ENCODE data around the gene SMAD6. TPM values are rescaled to one million over a fixed set of nuclear protein-coding genes. Genes with fewer than 3 reads are reported as not detected.

Gene SMAD6
- total and polyA plus RNA-seq, 7 experiments from 2014 or later, result 0.27 to 0.76 (median 0.40) TPM; not detected in 2

DNA sequence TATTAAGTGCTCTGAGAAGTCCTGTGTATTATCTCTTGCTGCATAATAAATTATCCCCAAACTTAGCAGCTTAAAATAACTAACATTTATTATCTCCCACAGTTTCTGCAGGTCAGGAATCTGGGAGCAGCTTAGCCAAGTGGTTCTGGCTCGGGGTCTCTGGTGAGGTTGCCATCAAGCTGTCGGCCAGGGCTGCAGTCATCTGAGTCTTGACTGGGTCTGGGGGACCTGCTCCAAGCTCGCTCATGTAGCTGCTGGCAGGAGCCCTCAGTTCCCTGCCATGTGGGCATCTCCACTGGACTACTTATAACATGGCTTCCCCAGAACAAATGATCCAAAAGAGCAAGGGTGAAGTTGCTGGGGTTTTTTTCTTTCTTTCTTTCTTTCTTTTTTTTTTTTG lies 80.7 kb downstream of the SMAD6 start:
- POLR2A ChIA-PET, result no interaction called here
- Histone ChIP-seq H3K27ac (ENCODE audit: low read depth, low read length) (no peak overlapping the region), H3K4me1 (ENCODE audit: control insufficient read depth in 2 of 2, insufficient read depth in 2 of 2, low read length in 2 of 2) (no peaks in the 10 kb centered on the region), H3K36me3 (ENCODE audit: control insufficient read depth in 2 of 3, insufficient read depth in 3 of 3, low read length in 3 of 3) (no peaks in the 10 kb centered on the region), H3K27me3 (ENCODE audit: control insufficient read depth in 2 of 2, insufficient read depth in 2 of 2, low read length in 2 of 2) (no peaks in the 10 kb centered on the region), H3K4me3 (ENCODE audit: low read length) (no peak overlapping the region), H3K9me3 (ENCODE audit: control insufficient read depth in 2 of 3, low read length in 3 of 3) (no peaks in the 10 kb centered on the region)
- intact Hi-C loops (cut with micrococcal nuclease), result no loop called here
- no peak overlapping the region for H3K4me3 Mint-ChIP-seq
- H3K27me3 Mint-ChIP-seq, result peaks cover 0 to 5% (median 0%) of the 10 kb centered on the region in 5 donors
- no peaks in the 10 kb centered on the region for H3K9me3 Mint-ChIP-seq
- CTCF ChIA-PET, result interaction anchor here (1.1 kb wide), 1 partner anchor 9 kb away, joined by 4 read pairs; no protein-coding TSS in a partner anchor
- no peak overlapping the region for H3K27ac Mint-ChIP-seq
- no peak for ATAC-seq
- no peak for DNase-seq
- no peaks in the 10 kb centered on the region for H3K36me3 Mint-ChIP-seq
- no peaks in the 10 kb centered on the region for H3K4me1 Mint-ChIP-seq

DNA sequence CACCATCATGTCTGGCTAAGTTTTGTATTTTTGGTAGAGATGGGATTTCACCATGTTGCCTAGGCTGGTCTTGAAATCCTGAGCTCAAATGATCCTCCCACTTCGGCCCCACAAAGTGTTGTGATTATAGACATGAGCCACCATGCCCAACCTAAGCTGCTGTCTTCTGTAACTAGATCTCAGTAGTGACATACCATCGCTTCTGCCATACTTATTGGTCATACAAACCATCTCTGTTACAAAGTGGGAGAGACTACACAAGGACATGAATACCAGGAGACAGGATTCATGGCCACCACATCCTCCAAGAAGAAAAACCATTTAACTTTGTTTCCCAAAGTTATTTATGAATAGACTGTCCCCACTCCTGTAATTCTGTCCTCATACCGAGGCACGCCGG lies 81.3 kb downstream of the SMAD6 start:
- no peaks in the 10 kb centered on the region for H3K9me3 ChIP-seq (ENCODE audit: control insufficient read depth in 2 of 3, low read length in 3 of 3)
- Mint-ChIP-seq H3K27ac (no peak overlapping the region), H3K4me3 (no peak overlapping the region), H3K27me3 (peaks cover 0 to 5% (median 0%) of the 10 kb centered on the region in 5 donors), H3K9me3 (no peaks in the 10 kb centered on the region), H3K4me1 (no peaks in the 10 kb centered on the region), H3K36me3 (no peaks in the 10 kb centered on the region)
- intact Hi-C loops (cut with micrococcal nuclease), result no loop called here
- CTCF ChIA-PET, result interaction anchor here (0.6 kb wide), 1 partner anchor 174 kb away, joined by 5 read pairs; no protein-coding TSS in a partner anchor
- no peak overlapping the region for H3K27ac ChIP-seq (ENCODE audit: low read depth, low read length)
- no peaks in the 10 kb centered on the region for H3K4me1 ChIP-seq (ENCODE audit: control insufficient read depth in 2 of 2, insufficient read depth in 2 of 2, low read length in 2 of 2)
- DNase-seq (no peak), ATAC-seq (no peak)
- POLR2A ChIA-PET, result no interaction called here
- H3K36me3 ChIP-seq (ENCODE audit: control insufficient read depth in 2 of 3, insufficient read depth in 3 of 3, low read length in 3 of 3), result no peaks in the 10 kb centered on the region
- no peaks in the 10 kb centered on the region for H3K27me3 ChIP-seq (ENCODE audit: control insufficient read depth in 2 of 2, insufficient read depth in 2 of 2, low read length in 2 of 2)
- H3K4me3 ChIP-seq (ENCODE audit: low read length), result no peak overlapping the region

DNA sequence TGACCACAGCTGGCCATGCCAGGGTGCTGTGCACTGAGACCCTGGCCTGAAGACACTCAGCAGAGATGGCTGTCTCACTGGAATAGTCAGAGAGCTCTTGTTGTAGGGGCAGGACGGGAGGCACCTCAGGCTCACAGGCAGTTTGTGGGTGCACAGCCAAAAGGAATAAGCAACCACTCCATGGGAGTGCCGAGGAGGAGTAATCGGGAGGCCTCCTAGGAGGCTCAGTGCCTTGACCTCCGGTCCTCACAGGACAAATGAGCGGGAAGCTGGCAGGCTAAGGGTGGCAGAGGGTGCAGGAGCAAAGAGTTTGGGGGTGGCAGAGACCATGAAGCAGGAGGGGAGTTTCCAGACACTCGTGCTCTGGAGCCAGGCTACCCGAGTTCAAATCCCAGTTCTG lies 81.7 kb downstream of the SMAD6 start:
- Histone ChIP-seq H3K4me1 (ENCODE audit: control insufficient read depth in 2 of 2, insufficient read depth in 2 of 2, low read length in 2 of 2) (no peaks in the 10 kb centered on the region), H3K36me3 (ENCODE audit: control insufficient read depth in 2 of 3, insufficient read depth in 3 of 3, low read length in 3 of 3) (no peaks in the 10 kb centered on the region), H3K9me3 (ENCODE audit: control insufficient read depth in 2 of 3, low read length in 3 of 3) (no peaks in the 10 kb centered on the region), H3K27ac (ENCODE audit: low read depth, low read length) (no peak overlapping the region), H3K4me3 (ENCODE audit: low read length) (no peak overlapping the region), H3K27me3 (ENCODE audit: control insufficient read depth in 2 of 2, insufficient read depth in 2 of 2, low read length in 2 of 2) (no peaks in the 10 kb centered on the region)
- Mint-ChIP-seq H3K4me1 (no peaks in the 10 kb centered on the region), H3K27me3 (peaks cover 0 to 5% (median 0%) of the 10 kb centered on the region in 5 donors), H3K36me3 (no peaks in the 10 kb centered on the region), H3K27ac (peak overlapping the region in 1 of 9 donors; percentile 55), H3K4me3 (no peak overlapping the region), H3K9me3 (no peaks in the 10 kb centered on the region)
- POLR2A ChIA-PET, result no interaction called here
- intact Hi-C loops (cut with micrococcal nuclease), result no loop called here
- DNase-seq (no peak), ATAC-seq (no peak)
- CTCF ChIA-PET, result interaction anchor here (0.6 kb wide), 1 partner anchor 175 kb away, joined by 5 read pairs; no protein-coding TSS in a partner anchor

DNA sequence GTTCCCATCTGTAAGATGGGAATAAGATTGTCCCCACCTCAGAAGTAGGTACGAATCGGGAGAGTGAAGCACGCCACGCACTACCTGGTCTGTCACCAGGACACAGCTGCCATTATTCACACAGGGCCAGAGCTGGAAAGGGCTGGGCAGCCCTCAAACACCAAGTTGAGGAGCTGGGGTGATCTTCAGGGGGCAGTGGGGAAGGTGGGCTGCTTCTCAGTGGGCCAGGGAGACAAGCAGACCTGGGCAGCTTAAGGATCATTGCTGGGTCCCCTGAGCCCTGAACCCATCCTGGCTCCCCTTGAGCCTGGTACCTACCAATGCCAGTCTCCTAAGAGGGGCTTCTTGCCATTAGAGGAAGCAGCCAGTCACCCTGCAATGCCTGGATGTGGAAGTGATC lies 82.1 kb downstream of the SMAD6 start:
- no peaks in the 10 kb centered on the region for H3K9me3 Mint-ChIP-seq
- CTCF ChIA-PET, result no interaction called here
- Histone ChIP-seq H3K27me3 (ENCODE audit: control insufficient read depth in 2 of 2, insufficient read depth in 2 of 2, low read length in 2 of 2) (no peaks in the 10 kb centered on the region), H3K27ac (ENCODE audit: low read depth, low read length) (no peak overlapping the region), H3K36me3 (ENCODE audit: control insufficient read depth in 2 of 3, insufficient read depth in 3 of 3, low read length in 3 of 3) (no peaks in the 10 kb centered on the region), H3K4me1 (ENCODE audit: control insufficient read depth in 2 of 2, insufficient read depth in 2 of 2, low read length in 2 of 2) (no peaks in the 10 kb centered on the region), H3K4me3 (ENCODE audit: low read length) (no peak overlapping the region), H3K9me3 (ENCODE audit: control insufficient read depth in 2 of 3, low read length in 3 of 3) (no peaks in the 10 kb centered on the region)
- H3K27ac Mint-ChIP-seq, result peak overlapping the region in 1 of 9 donors; percentile 55
- H3K4me3 Mint-ChIP-seq, result no peak overlapping the region
- intact Hi-C loops (cut with micrococcal nuclease), result no loop called here
- no peak for ATAC-seq
- H3K27me3 Mint-ChIP-seq, result peaks cover 0 to 5% (median 0%) of the 10 kb centered on the region in 5 donors
- no peaks in the 10 kb centered on the region for H3K4me1 Mint-ChIP-seq
- H3K36me3 Mint-ChIP-seq, result no peaks in the 10 kb centered on the region
- DNase-seq, result no peak
- POLR2A ChIA-PET, result no interaction called here

DNA sequence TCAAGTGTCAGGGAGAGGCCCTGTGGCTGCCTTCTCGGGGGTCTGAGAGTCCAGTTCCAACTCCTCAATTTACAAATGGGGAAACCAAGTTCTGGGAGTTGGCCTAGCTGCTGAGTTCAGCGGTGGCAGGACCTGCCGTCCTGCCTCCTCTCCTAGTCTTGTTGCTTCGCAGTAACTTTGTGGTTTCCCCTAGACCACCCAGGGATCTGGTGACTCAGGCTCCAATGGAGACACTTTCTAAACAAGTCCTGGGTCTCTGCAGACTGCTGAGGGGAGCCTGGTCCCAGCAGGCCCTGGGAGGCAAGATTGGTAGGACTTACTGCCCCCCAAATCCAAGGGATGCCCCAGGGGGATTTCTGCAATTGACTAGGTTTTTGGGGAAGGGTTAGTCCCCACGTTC lies 83.6 kb downstream of the SMAD6 start:
- H3K4me1 ChIP-seq (ENCODE audit: control insufficient read depth in 2 of 2, insufficient read depth in 2 of 2, low read length in 2 of 2), result no peaks in the 10 kb centered on the region
- no peak overlapping the region for H3K27ac Mint-ChIP-seq
- no peaks in the 10 kb centered on the region for H3K36me3 Mint-ChIP-seq
- H3K27me3 ChIP-seq (ENCODE audit: control insufficient read depth in 2 of 2, insufficient read depth in 2 of 2, low read length in 2 of 2), result no peaks in the 10 kb centered on the region
- no peaks in the 10 kb centered on the region for H3K4me1 Mint-ChIP-seq
- no peak for DNase-seq
- intact Hi-C loops (cut with micrococcal nuclease), result no loop called here
- no peak for ATAC-seq
- no peak overlapping the region for H3K4me3 ChIP-seq (ENCODE audit: low read length)
- ChIA-PET POLR2A (no interaction called here), CTCF (no interaction called here)
- no peaks in the 10 kb centered on the region for H3K36me3 ChIP-seq (ENCODE audit: control insufficient read depth in 2 of 3, insufficient read depth in 3 of 3, low read length in 3 of 3)
- no peak overlapping the region for H3K4me3 Mint-ChIP-seq
- H3K9me3 ChIP-seq (ENCODE audit: control insufficient read depth in 2 of 3, low read length in 3 of 3), result no peaks in the 10 kb centered on the region
- H3K9me3 Mint-ChIP-seq, result no peaks in the 10 kb centered on the region
- H3K27ac ChIP-seq (ENCODE audit: low read depth, low read length), result no peak overlapping the region
- peaks cover 0 to 5% (median 0%) of the 10 kb centered on the region in 5 donors for H3K27me3 Mint-ChIP-seq

DNA sequence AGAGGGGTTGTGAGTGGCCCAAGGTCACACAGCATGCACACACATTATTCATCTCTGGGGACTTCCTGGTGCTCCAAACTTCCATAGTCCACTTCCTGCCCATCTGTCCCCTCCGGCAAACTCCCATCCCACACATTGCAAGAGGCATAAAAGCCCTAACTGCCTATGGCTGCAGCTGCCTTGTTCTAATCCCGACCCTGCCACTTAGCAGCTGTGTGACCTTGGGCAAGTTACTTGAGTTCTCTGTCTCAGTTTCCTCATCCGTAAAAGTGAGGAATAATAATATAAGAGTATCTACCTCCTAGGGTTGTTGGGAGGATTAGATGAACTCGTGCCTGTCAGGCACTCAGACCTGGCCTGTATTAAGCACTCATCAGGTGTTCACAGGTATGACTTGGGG lies 84.2 kb downstream of the SMAD6 start:
- DNase-seq (no peak), ATAC-seq (no peak)
- Histone ChIP-seq H3K27me3 (ENCODE audit: control insufficient read depth in 2 of 2, insufficient read depth in 2 of 2, low read length in 2 of 2) (no peaks in the 10 kb centered on the region), H3K27ac (ENCODE audit: low read depth, low read length) (no peak overlapping the region), H3K4me3 (ENCODE audit: low read length) (no peak overlapping the region), H3K4me1 (ENCODE audit: control insufficient read depth in 2 of 2, insufficient read depth in 2 of 2, low read length in 2 of 2) (no peaks in the 10 kb centered on the region), H3K36me3 (ENCODE audit: control insufficient read depth in 2 of 3, insufficient read depth in 3 of 3, low read length in 3 of 3) (no peaks in the 10 kb centered on the region), H3K9me3 (ENCODE audit: control insufficient read depth in 2 of 3, low read length in 3 of 3) (no peaks in the 10 kb centered on the region)
- H3K36me3 Mint-ChIP-seq, result no peaks in the 10 kb centered on the region
- no peak overlapping the region for H3K27ac Mint-ChIP-seq
- intact Hi-C loops (cut with micrococcal nuclease), result no loop called here
- ChIA-PET POLR2A (no interaction called here), CTCF (no interaction called here)
- H3K9me3 Mint-ChIP-seq, result peaks cover 0 to 3% (median 0%) of the 10 kb centered on the region in 11 donors
- H3K27me3 Mint-ChIP-seq, result peaks cover 0 to 5% (median 0%) of the 10 kb centered on the region in 5 donors
- H3K4me3 Mint-ChIP-seq, result no peak overlapping the region
- H3K4me1 Mint-ChIP-seq, result no peaks in the 10 kb centered on the region

DNA sequence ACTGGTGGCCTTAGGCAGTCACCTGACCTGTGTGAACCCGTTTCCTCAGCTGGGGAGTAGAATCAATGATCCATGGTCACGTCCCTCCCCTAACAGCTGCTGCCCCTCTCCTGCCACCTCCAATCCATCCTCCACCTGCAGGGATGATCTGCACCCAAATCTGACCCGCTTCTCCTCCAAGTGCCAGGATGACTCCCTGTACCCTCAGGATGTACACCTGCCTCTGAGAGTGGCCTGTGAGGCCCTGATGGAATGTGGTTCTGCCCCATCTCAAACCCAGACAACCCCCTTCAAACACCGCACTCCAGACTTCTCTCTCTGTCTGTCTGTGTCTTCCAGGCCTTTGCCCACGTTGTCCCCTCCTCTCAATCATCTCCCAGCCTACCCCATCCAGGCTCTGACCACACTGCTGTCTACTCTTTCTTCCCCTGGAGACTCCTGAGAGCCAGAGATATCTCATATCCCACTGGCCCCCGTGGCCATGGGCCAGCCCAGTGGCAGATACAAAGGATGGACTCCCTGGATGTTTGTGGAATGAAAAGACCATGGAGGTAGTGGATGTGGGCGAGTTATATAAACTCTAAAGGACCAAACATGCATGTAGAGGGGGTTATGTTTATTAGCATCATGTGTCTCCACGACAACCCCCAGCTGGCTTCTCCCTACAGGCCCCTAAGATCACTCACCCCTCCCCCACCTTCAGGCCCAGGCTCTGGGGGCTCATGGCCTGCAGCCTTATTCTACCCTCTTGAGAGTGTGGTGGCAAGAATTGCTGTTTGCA lies 84.9 kb downstream of the SMAD6 start:
- H3K36me3 Mint-ChIP-seq, result no peaks in the 10 kb centered on the region
- no peaks in the 10 kb centered on the region for H3K9me3 ChIP-seq (ENCODE audit: control insufficient read depth in 2 of 3, low read length in 3 of 3)
- no peak overlapping the region for H3K4me3 Mint-ChIP-seq
- peaks cover 0 to 3% (median 0%) of the 10 kb centered on the region in 11 donors for H3K9me3 Mint-ChIP-seq
- no peak overlapping the region for H3K4me3 ChIP-seq (ENCODE audit: low read length)
- no peak for DNase-seq
- ChIA-PET CTCF (no interaction called here), POLR2A (no interaction called here)
- intact Hi-C loops (cut with micrococcal nuclease), result no loop called here
- H3K27me3 ChIP-seq (ENCODE audit: control insufficient read depth in 2 of 2, insufficient read depth in 2 of 2, low read length in 2 of 2), result no peaks in the 10 kb centered on the region
- H3K27ac Mint-ChIP-seq, result no peak overlapping the region
- no peaks in the 10 kb centered on the region for H3K4me1 Mint-ChIP-seq
- H3K27ac ChIP-seq (ENCODE audit: low read depth, low read length), result no peak overlapping the region
- H3K36me3 ChIP-seq (ENCODE audit: control insufficient read depth in 2 of 3, insufficient read depth in 3 of 3, low read length in 3 of 3), result no peaks in the 10 kb centered on the region
- no peak for ATAC-seq
- H3K4me1 ChIP-seq (ENCODE audit: control insufficient read depth in 2 of 2, insufficient read depth in 2 of 2, low read length in 2 of 2), result no peaks in the 10 kb centered on the region
- peaks cover 0 to 7% (median 0%) of the 10 kb centered on the region in 5 donors for H3K27me3 Mint-ChIP-seq
